NCI-H1048 (cell line): ENCODE results near the gene TTC39C.
"Not testable (repeated sequence)": the region's sequence is repeated elsewhere in the genome, so short reads cannot be mapped to it uniquely, and the experiment has no call there.

Experiments
- DNase-seq: peaks from one replicate; lab custom pipeline; 2025; lab: John Stamatoyannopoulos, UW

The TTC39C gene

GRCh38 chr18:24136967-24137373 is 122.4 kb downstream of the TTC39C start:
- no peak for DNase-seq

DNA sequence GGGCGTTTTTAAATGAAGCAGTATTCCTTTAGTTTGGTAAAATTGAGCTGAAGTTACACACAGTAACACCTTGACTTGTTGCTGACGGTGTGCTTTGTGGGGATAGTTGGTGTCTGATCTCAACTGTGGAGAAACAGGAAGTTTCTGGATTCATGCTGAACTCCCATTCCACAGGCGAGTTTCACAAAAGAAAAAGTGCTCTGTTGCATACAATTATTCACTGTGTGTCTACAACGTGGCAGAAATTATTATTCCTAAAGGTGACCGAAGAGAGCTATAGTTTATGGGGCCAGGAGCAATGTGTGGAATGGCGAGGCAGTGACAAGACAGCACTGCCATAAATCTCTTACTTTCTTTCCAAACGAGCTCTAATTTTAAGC is 123.8 kb downstream of the TTC39C start:
- DNase-seq = no peak

DNA sequence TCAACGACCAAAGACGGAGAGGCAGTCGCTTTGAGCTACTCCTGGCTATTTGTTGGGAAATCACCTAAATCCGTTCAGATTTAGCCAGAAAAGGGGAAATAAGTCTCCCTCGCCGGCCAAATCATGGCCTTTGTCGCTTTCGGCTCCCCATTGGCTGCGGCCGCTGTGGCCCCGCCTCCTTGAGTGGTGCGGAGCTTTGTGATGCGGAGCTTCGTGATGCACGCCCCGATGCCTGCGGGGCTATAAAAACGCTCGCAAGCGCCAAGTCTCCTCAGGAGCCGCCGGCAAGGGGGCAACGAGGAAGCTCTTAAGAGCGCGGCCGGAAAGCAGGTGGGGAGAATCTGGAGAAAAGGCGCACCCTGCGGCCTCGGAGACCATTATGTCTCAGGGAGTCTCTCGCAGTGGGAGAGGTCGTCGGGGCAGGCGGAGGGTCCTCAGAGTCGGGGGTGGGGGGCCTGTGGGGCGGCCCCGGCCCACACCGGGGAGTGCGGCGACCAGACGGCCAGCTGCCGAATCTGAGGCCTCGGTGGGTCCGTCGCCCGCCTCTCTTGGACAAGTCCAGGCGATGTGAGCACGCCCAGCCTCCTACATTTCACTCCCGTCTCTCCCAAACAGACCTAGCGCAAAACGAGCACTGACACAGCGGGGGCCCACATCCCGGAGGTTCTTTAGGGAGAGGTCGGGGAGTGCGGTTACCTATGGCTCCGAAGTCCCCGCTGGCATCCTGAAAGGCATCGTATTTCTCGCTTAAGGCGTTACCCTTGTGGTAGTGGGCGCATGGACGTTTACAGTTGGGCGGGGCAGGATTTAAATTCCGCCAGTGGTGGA is 124.4 kb downstream of the TTC39C start, which contains the start of gene CABYR:
TSS of gene CABYR (plus strand) at position 274 of the 828 bp plus-strand sequence. CDS start 4,053 bp downstream, outside the sequence.
- peak; percentile 76 for DNase-seq

- DNase-seq = no peak
These were observed 126.1 kb downstream of the TTC39C start for GRCh38 chr18:24140697-24141096.

GRCh38 chr18:24142376-24142775 is 127.8 kb downstream of the TTC39C start:
- no peak for DNase-seq

DNA sequence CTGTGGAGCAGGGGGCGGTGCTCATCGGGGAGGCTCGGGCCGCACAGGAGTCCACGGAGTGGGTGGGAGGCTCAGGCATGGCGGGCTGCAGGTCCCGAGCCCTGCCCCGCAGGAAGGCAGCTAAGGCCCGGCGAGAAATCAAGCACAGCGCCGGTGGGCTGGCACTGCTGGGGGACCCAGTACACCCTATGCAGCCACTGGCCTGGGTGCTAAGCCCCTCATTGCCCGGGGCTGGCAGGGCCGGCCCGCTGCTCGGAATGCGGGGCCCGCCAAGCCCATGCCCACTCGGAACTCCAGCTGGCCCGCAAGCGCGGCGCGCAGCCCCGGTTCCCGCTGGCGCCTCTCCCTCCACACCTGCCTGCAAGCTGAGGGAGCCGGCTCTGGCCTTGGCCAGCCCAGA is 135.0 kb downstream of the TTC39C start:
- not testable (repeated sequence) for DNase-seq

- no peak for DNase-seq
These were observed 138.8 kb downstream of the TTC39C start for GRCh38 chr18:24153397-24153796.

DNA sequence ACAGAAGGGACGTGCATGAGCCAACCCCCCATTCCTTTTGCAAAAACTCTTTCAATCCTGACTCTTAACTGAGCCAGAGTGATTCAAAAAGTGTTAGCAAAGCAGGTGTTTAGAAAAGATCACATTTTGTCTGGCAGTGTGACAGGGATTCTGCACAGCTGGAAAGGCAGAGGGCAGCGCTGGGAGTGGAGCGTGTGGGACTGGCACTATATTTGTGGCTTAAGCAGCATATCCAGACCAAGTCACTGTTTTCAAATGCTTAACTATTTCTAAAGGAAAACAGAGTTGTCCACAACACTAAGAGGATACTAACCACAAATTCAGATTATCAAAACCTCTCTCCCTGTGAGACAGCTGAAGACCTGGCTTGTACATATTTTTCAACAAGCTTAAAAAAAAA is 143.3 kb downstream of the TTC39C start:
- no peak for DNase-seq

DNA sequence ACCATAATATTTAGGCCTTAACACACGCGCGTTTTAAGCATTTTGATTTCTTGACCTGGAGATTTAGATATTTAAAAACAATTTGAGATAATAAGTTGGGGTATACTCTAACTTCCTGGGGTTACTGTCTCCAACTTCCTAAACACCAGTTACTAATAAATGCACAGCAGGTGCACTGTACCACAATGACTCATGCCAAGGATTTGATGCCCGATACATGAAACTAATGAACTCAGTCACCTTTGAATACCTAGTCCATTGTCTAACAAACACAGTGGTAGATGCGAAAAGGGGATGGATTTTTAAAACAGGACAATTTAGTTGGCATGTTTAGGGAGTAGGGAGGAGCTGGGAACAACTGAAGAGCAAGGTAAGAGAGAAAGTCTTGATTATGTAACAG is 145.5 kb downstream of the TTC39C start:
- DNase-seq = no peak

- no peak for DNase-seq
These were observed 146.8 kb downstream of the TTC39C start for GRCh38 chr18:24161304-24161703.

DNA sequence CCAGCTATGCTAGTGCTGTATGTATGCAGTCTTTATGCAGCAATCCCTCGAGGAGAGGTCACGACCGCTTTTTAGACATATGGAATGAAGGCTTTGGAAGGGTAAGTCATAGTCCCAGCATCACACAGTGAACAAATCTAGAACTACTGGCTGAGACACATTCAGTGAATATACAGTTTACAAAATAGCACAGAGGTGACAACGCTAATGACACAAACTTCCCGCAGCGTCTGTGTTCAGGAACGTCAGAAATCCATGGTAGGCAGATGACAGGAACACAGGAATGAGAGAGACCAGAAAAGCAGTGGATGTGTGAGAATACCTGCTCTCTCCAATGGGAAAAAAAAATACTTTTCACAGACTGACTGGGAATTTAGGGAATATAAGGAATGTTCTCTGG is 153.9 kb downstream of the TTC39C start:
- DNase-seq = no peak

DNA sequence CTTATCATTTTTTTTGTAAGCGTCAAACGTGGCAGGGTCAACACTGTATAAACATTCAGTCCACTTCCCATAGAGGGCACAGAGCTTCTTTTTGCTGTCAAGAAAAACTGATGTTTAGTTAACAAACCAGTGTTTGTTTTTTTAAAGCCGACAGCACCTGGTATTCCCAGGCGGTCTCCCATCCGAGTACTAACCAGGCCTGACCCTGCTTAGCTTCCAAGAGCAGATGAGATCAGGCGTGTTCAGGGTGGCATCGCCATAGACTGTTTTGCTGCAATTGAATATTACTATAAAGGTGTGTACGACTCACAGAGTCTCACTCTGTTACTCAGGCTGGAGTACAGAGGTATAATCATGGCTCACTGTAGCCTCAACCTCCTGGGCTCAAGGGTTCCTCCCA is 155.8 kb downstream of the TTC39C start:
- no peak for DNase-seq

DNA sequence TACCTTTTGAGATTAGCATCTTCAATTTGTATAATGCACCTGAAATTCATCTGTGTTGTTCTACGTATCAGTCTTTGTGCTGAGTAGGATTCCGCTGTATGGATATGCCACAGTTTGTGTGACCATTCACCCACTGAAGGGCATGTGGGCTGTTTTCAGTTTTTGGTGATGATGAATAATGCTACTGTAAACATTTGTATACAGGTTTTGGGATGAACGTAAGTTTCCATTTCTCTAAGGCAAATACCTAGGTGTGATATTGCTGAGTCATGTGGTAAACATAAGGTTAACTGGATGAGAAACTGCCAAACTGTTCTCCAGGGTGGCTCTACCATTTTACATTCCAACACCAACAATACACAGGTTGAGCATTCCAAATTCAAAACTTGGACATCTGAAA is 159.4 kb downstream of the TTC39C start:
- no peak for DNase-seq

DNA sequence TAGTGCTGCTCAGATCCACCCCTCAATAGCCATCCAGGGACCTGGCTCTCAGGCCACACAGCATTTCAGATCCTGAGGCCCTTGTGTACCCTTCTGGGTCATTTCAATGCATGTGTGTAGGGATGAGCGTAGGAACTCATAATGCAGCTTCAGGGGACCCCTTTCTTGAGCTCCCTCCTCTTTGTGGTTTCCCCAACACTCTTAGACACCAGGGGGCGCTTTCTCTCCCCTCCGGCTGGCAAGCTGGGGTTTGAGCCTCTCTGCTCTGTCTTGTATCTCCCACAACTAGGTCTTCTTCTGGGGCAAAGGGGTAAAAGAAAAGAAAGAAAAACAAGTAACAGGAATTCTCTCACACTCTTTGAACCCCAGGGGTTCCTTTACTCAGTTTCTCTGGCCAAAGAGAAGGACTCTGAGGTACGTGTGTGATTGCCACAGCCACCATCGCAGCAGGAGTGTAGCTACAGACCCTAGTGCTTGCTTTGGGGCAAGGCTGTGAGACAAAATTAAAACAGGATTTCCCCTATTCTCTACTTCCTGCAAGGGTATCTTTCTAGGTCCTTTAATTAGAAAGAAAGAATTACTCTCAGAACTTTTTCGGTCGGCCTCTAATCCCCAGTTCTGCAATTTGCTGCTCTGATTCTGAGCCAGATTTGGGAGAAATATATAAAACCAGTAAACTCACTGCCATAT is 162.3 kb downstream of the TTC39C start:
- DNase-seq = peak; percentile 35

- DNase-seq = no peak
These were observed 163.1 kb downstream of the TTC39C start for GRCh38 chr18:24177499-24178133.

- no peak for DNase-seq
These were observed 165.5 kb downstream of the TTC39C start for GRCh38 chr18:24180048-24180447.

- DNase-seq = no peak
These were observed 167.3 kb downstream of the TTC39C start for GRCh38 chr18:24181806-24182205.
